ENCODE results near the gene NPHP4.

DNA sequence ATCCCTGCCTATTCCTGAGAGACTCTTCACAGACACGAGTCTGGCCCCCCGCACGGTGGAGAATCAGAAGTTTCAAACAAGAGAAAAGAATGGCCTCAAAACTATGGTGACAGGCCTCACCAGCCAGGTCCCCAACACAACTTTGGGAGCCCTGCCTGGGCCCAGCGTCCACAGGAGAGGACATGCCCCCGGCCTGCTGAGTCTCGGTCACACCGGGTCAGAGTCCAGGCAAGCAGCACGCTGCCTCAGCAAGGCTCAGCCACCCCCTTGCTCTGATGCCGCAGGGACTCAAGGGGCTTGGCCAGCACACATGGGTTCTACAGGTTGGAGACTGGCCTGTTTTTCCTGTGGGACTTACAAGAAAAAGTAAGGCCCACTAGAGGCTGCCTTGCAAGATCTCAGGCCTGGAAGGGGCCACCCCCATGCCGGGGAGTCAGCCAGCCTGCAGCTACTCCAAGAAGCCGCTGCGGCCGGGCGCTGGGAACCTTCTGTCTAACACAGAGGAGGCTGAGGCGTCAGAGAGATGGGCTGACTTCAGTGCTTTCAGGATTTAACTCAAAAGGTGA lies 116.8 kb downstream of the NPHP4 start:
- TF ChIP-seq, protein P1, sequence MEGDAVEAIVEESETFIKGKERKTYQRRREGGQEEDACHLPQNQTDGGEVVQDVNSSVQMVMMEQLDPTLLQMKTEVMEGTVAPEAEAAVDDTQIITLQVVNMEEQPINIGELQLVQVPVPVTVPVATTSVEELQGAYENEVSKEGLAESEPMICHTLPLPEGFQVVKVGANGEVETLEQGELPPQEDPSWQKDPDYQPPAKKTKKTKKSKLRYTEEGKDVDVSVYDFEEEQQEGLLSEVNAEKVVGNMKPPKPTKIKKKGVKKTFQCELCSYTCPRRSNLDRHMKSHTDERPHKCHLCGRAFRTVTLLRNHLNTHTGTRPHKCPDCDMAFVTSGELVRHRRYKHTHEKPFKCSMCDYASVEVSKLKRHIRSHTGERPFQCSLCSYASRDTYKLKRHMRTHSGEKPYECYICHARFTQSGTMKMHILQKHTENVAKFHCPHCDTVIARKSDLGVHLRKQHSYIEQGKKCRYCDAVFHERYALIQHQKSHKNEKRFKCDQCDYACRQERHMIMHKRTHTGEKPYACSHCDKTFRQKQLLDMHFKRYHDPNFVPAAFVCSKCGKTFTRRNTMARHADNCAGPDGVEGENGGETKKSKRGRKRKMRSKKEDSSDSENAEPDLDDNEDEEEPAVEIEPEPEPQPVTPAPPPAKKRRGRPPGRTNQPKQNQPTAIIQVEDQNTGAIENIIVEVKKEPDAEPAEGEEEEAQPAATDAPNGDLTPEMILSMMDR (IDR thresholded peaks at IDR 0.05; ENCODE audit: extremely low read depth in 1 of 2, insufficient read depth in 1 of 2, low read depth in 1 of 2, low read length in 2 of 2): no peak
- no peak for TF ChIP-seq POLR2A (IDR thresholded peaks at IDR 0.05; ENCODE audit: low read depth, low read length)
- TF ChIP-seq, protein P2, sequence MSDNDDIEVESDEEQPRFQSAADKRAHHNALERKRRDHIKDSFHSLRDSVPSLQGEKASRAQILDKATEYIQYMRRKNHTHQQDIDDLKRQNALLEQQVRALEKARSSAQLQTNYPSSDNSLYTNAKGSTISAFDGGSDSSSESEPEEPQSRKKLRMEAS (IDR thresholded peaks at IDR 0.05; ENCODE audit: insufficient read depth, insufficient read length): no peak
- no peak for TF ChIP-seq FOS (IDR thresholded peaks at IDR 0.05; ENCODE audit: borderline replicate concordance, insufficient read depth, low read length)
- TF ChIP-seq EZH2 (IDR thresholded peaks at IDR 0.05; ENCODE audit: borderline replicate concordance, low read depth, low read length, severe bottlenecking): no peak
- no peak for TF ChIP-seq MYC (IDR thresholded peaks at IDR 0.05; ENCODE audit: low read depth, low read length)

Measured in endothelial cell of umbilical vein (primary cell).